Measurements from ENCODE around the gene POLR3H. TPM values are rescaled to one million over a fixed set of nuclear protein-coding genes. Genes with fewer than 3 reads are reported as not detected.

POLR3H gene
- total and polyA plus RNA-seq, 8 donors = 26.6 to 55.4 (median 31.2) TPM

- peaks cover 0 to 22% of the 10 kb centered on the region in 2 donors for H3K27me3 ChIP-seq
- no peak for TF ChIP-seq CTCF (IDR thresholded peaks at IDR 0.05)
- intact Hi-C loops (cut with DNase I) = no loop called here
- ATAC-seq (peak; percentile 58), DNase-seq (peak in 1 of 4 donors; percentile 38)
- H3K36me3 ChIP-seq = no peaks in the 10 kb centered on the region
- no peak overlapping the region for H3K27ac ChIP-seq
- no peak overlapping the region for H3K4me3 ChIP-seq
- H3K9me3 ChIP-seq = no peaks in the 10 kb centered on the region
- peaks cover 0 to 2% of the 10 kb centered on the region in 2 donors for H3K4me1 ChIP-seq
Observed at GRCh38 chr22:41565403-41566054, 21.3 kb upstream of the POLR3H start.

GRCh38 chr22:41564563-41564962, 20.3 kb upstream of the POLR3H start:
- DNase-seq = no peak
- Histone ChIP-seq H3K4me1 (peaks cover 0 to 2% of the 10 kb centered on the region in 2 donors), H3K27me3 (peaks cover 0 to 30% of the 10 kb centered on the region in 2 donors), H3K9me3 (no peaks in the 10 kb centered on the region), H3K36me3 (no peaks in the 10 kb centered on the region), H3K27ac (no peak overlapping the region), H3K4me3 (no peak overlapping the region)
- intact Hi-C loops (cut with DNase I) = no loop called here
- no peak for ATAC-seq
- TF ChIP-seq CTCF (IDR thresholded peaks at IDR 0.05) = no peak

GRCh38 chr22:41563051-41563711, 18.9 kb upstream of the POLR3H start:
- peak; percentile 3 for ATAC-seq
- H3K27ac ChIP-seq = no peak overlapping the region
- H3K4me3 ChIP-seq = no peak overlapping the region

GRCh38 chr22:41562461-41562860, 18.2 kb upstream of the POLR3H start:
- no peak overlapping the region for H3K4me3 ChIP-seq
- H3K27ac ChIP-seq = no peak overlapping the region
- H3K27me3 ChIP-seq = peaks cover 0 to 49% of the 10 kb centered on the region in 2 donors
- intact Hi-C loops (cut with DNase I) = no loop called here
- DNase-seq = no peak
- no peak for ATAC-seq
- peaks cover 0 to 2% of the 10 kb centered on the region in 2 donors for H3K4me1 ChIP-seq
- no peaks in the 10 kb centered on the region for H3K9me3 ChIP-seq
- H3K36me3 ChIP-seq = no peaks in the 10 kb centered on the region
- no peak for TF ChIP-seq CTCF (IDR thresholded peaks at IDR 0.05)

More at GRCh38 chr22:41563051-41563711, 18.9 kb upstream of the POLR3H start:
- intact Hi-C loops (cut with DNase I) = no loop called here
- peaks cover 0 to 41% of the 10 kb centered on the region in 2 donors for H3K27me3 ChIP-seq
- no peak for TF ChIP-seq CTCF (IDR thresholded peaks at IDR 0.05)
- DNase-seq = no peak
- H3K36me3 ChIP-seq = no peaks in the 10 kb centered on the region
- no peaks in the 10 kb centered on the region for H3K9me3 ChIP-seq
- peaks cover 0 to 2% of the 10 kb centered on the region in 2 donors for H3K4me1 ChIP-seq

- no peak for TF ChIP-seq CTCF (IDR thresholded peaks at IDR 0.05)
- peak overlapping the region in 1 of 2 donors; percentile 6 for H3K4me3 ChIP-seq
- H3K9me3 ChIP-seq = no peaks in the 10 kb centered on the region
- no peak overlapping the region for H3K27ac ChIP-seq
- peaks cover 0 to 49% of the 10 kb centered on the region in 2 donors for H3K27me3 ChIP-seq
- intact Hi-C loops (cut with DNase I) = no loop called here
- no peaks in the 10 kb centered on the region for H3K36me3 ChIP-seq
- no peak for ATAC-seq
- DNase-seq = no peak
- peaks cover 0 to 2% of the 10 kb centered on the region in 2 donors for H3K4me1 ChIP-seq
Observed at GRCh38 chr22:41561788-41562187, 17.5 kb upstream of the POLR3H start.
